Measurements from ENCODE around the gene ONECUT3. TPM values are rescaled to one million over a fixed set of nuclear protein-coding genes. Genes with fewer than 3 reads are reported as not detected.
A peak's percentile ranks its signal among the peaks of the same experiment; 100 is the strongest.

ONECUT3 gene
- total RNA-seq, 2 donors from 2014 or later, result not detected

- DNase-seq (ENCODE audit: low spot score) (no peak), ATAC-seq (no peak)
- Mint-ChIP-seq H3K27me3 (peaks cover 27 to 29% of the 10 kb centered on the region in 2 donors), H3K4me3 (no peak overlapping the region), H3K27ac (no peak overlapping the region), H3K9me3 (no peaks in the 10 kb centered on the region), H3K36me3 (no peaks in the 10 kb centered on the region), H3K4me1 (ENCODE audit: low read depth in 2 of 2) (no peaks in the 10 kb centered on the region)
Observed at GRCh38 chr19:1763648-1764639, 10.6 kb downstream of the ONECUT3 start.

- no peak for ATAC-seq
- H3K36me3 Mint-ChIP-seq, result no peaks in the 10 kb centered on the region
Observed at GRCh38 chr19:1764729-1765128, 11.4 kb downstream of the ONECUT3 start.

GRCh38 chr19:1765232-1765903 is 12.1 kb downstream of the ONECUT3 start:
- H3K36me3 Mint-ChIP-seq, result peaks cover 3% of the 10 kb centered on the region
- H3K4me3 Mint-ChIP-seq, result no peak overlapping the region
- H3K9me3 Mint-ChIP-seq, result no peaks in the 10 kb centered on the region
- no peak overlapping the region for H3K27ac Mint-ChIP-seq
- H3K4me1 Mint-ChIP-seq (ENCODE audit: low read depth in 2 of 2), result no peaks in the 10 kb centered on the region
- ATAC-seq (no peak), DNase-seq (ENCODE audit: low spot score) (no peak)
- peaks cover 33 to 38% of the 10 kb centered on the region in 2 donors for H3K27me3 Mint-ChIP-seq

More at GRCh38 chr19:1764729-1765128, 11.4 kb downstream of the ONECUT3 start:
- no peak overlapping the region for H3K4me3 Mint-ChIP-seq
- peaks cover 30 to 34% of the 10 kb centered on the region in 2 donors for H3K27me3 Mint-ChIP-seq
- no peak for DNase-seq (ENCODE audit: low spot score)
- H3K9me3 Mint-ChIP-seq, result no peaks in the 10 kb centered on the region
- no peaks in the 10 kb centered on the region for H3K4me1 Mint-ChIP-seq (ENCODE audit: low read depth in 2 of 2)
- H3K27ac Mint-ChIP-seq, result no peak overlapping the region

- Mint-ChIP-seq H3K4me3 (no peak overlapping the region), H3K27ac (no peak overlapping the region), H3K9me3 (no peaks in the 10 kb centered on the region), H3K36me3 (peaks cover 11% of the 10 kb centered on the region), H3K4me1 (ENCODE audit: low read depth in 2 of 2) (no peaks in the 10 kb centered on the region), H3K27me3 (peaks cover 35 to 40% of the 10 kb centered on the region in 2 donors)
- DNase-seq (ENCODE audit: low spot score) (no peak), ATAC-seq (no peak)
Observed at GRCh38 chr19:1765904-1766799, 12.8 kb downstream of the ONECUT3 start.

- ATAC-seq (no peak), DNase-seq (ENCODE audit: low spot score) (no peak)
- H3K27me3 Mint-ChIP-seq, result peaks cover 34 to 37% of the 10 kb centered on the region in 2 donors
- H3K9me3 Mint-ChIP-seq, result no peaks in the 10 kb centered on the region
- H3K4me3 Mint-ChIP-seq, result no peak overlapping the region
- no peaks in the 10 kb centered on the region for H3K4me1 Mint-ChIP-seq (ENCODE audit: low read depth in 2 of 2)
- H3K27ac Mint-ChIP-seq, result no peak overlapping the region
- H3K36me3 Mint-ChIP-seq, result peaks cover 15% of the 10 kb centered on the region
Observed at GRCh38 chr19:1766800-1767352, 13.6 kb downstream of the ONECUT3 start.

- DNase-seq (ENCODE audit: low spot score) (no peak), ATAC-seq (peak; percentile 52 to 77)
- Mint-ChIP-seq H3K9me3 (no peaks in the 10 kb centered on the region), H3K4me1 (ENCODE audit: low read depth in 2 of 2) (no peaks in the 10 kb centered on the region), H3K27ac (no peak overlapping the region), H3K4me3 (no peak overlapping the region), H3K27me3 (peaks cover 36 to 40% of the 10 kb centered on the region in 2 donors), H3K36me3 (peaks cover 15% of the 10 kb centered on the region)
Observed at GRCh38 chr19:1767464-1767933, 14.2 kb downstream of the ONECUT3 start.

- DNase-seq (ENCODE audit: low spot score), result no peak
- no peaks in the 10 kb centered on the region for H3K9me3 Mint-ChIP-seq
- peaks cover 39 to 48% of the 10 kb centered on the region in 2 donors for H3K27me3 Mint-ChIP-seq
- no peaks in the 10 kb centered on the region for H3K4me1 Mint-ChIP-seq (ENCODE audit: low read depth in 2 of 2)
- peaks cover 15% of the 10 kb centered on the region for H3K36me3 Mint-ChIP-seq
- ATAC-seq, result no peak
- no peak overlapping the region for H3K27ac Mint-ChIP-seq
- H3K4me3 Mint-ChIP-seq, result no peak overlapping the region
Observed at GRCh38 chr19:1768248-1768647, 14.9 kb downstream of the ONECUT3 start.

- Mint-ChIP-seq H3K36me3 (peaks cover 15% of the 10 kb centered on the region), H3K9me3 (no peaks in the 10 kb centered on the region), H3K27me3 (peaks cover 43 to 53% of the 10 kb centered on the region in 2 donors), H3K4me1 (ENCODE audit: low read depth in 2 of 2) (no peaks in the 10 kb centered on the region), H3K4me3 (no peak overlapping the region), H3K27ac (no peak overlapping the region)
- DNase-seq (ENCODE audit: low spot score), result no peak
- no peak for ATAC-seq
Observed at GRCh38 chr19:1768918-1769644, 15.8 kb downstream of the ONECUT3 start.

- Mint-ChIP-seq H3K27me3 (peaks cover 47 to 59% of the 10 kb centered on the region in 2 donors), H3K4me3 (no peak overlapping the region), H3K9me3 (no peaks in the 10 kb centered on the region), H3K4me1 (ENCODE audit: low read depth in 2 of 2) (no peaks in the 10 kb centered on the region), H3K27ac (no peak overlapping the region), H3K36me3 (peaks cover 15% of the 10 kb centered on the region)
- no peak for ATAC-seq
- no peak for DNase-seq (ENCODE audit: low spot score)
Observed at GRCh38 chr19:1769645-1769985, 16.3 kb downstream of the ONECUT3 start.

GRCh38 chr19:1770866-1771576 is 17.7 kb downstream of the ONECUT3 start:
- no peak for ATAC-seq
- H3K9me3 Mint-ChIP-seq, result no peaks in the 10 kb centered on the region
- peaks cover 15% of the 10 kb centered on the region for H3K36me3 Mint-ChIP-seq
- no peak overlapping the region for H3K4me3 Mint-ChIP-seq
- no peak for DNase-seq (ENCODE audit: low spot score)
- H3K4me1 Mint-ChIP-seq (ENCODE audit: low read depth in 2 of 2), result no peaks in the 10 kb centered on the region
- no peak overlapping the region for H3K27ac Mint-ChIP-seq
- H3K27me3 Mint-ChIP-seq, result peaks cover 47 to 63% of the 10 kb centered on the region in 2 donors

- Mint-ChIP-seq H3K9me3 (no peaks in the 10 kb centered on the region), H3K36me3 (peaks cover 21% of the 10 kb centered on the region), H3K27me3 (peaks cover 51 to 67% of the 10 kb centered on the region in 2 donors), H3K4me1 (ENCODE audit: low read depth in 2 of 2) (peaks cover 4 to 5% of the 10 kb centered on the region in 2 donors), H3K27ac (no peak overlapping the region), H3K4me3 (no peak overlapping the region)
- ATAC-seq (no peak), DNase-seq (ENCODE audit: low spot score) (no peak)
Observed at GRCh38 chr19:1773184-1773583, 19.9 kb downstream of the ONECUT3 start.
